Measurements from ENCODE around the gene DCLRE1B. TPM values are rescaled to one million over a fixed set of nuclear protein-coding genes. Genes with fewer than 3 reads are reported as not detected.

DCLRE1B gene
- total and polyA plus RNA-seq, 2 donors (not counting 1 experiment from before 2014, with no cell fraction given) = 1.0 to 4.8 TPM

- peaks cover 34 to 38% of the 10 kb centered on the region in 2 donors for H3K4me1 ChIP-seq (ENCODE audit: control insufficient read depth in 2 of 2, insufficient read depth in 2 of 2, low read length in 2 of 2)
- no peak for ATAC-seq (ENCODE audit: low read depth)
- TF ChIP-seq, protein P1, sequence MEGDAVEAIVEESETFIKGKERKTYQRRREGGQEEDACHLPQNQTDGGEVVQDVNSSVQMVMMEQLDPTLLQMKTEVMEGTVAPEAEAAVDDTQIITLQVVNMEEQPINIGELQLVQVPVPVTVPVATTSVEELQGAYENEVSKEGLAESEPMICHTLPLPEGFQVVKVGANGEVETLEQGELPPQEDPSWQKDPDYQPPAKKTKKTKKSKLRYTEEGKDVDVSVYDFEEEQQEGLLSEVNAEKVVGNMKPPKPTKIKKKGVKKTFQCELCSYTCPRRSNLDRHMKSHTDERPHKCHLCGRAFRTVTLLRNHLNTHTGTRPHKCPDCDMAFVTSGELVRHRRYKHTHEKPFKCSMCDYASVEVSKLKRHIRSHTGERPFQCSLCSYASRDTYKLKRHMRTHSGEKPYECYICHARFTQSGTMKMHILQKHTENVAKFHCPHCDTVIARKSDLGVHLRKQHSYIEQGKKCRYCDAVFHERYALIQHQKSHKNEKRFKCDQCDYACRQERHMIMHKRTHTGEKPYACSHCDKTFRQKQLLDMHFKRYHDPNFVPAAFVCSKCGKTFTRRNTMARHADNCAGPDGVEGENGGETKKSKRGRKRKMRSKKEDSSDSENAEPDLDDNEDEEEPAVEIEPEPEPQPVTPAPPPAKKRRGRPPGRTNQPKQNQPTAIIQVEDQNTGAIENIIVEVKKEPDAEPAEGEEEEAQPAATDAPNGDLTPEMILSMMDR (IDR thresholded peaks at IDR 0.05) = no peak
- TF ChIP-seq EZH2 (IDR thresholded peaks at IDR 0.05; ENCODE audit: borderline replicate concordance, insufficient read depth, low read depth, low read length, poor library complexity, severe bottlenecking) = no peak
- peaks cover 21% of the 10 kb centered on the region for H3K79me2 ChIP-seq (ENCODE audit: control insufficient read depth, insufficient read depth, low read length)
- no peak overlapping the region for H3K4me3 Mint-ChIP-seq
- H4K20me1 ChIP-seq (ENCODE audit: control insufficient read depth, insufficient read depth, low read length, poor library complexity, severe bottlenecking) = no peaks in the 10 kb centered on the region
- no CpG with 5 or more reads among the region's 1 CpG for WGBS (ENCODE audit: insufficient coverage)
- no peak overlapping the region for H3K9ac ChIP-seq (ENCODE audit: low read length)
- no peaks in the 10 kb centered on the region for H3K9me3 Mint-ChIP-seq (ENCODE audit: insufficient read depth)
- H3K4me2 ChIP-seq (replicated peaks; ENCODE audit: low read depth, low read length, poor library complexity, severe bottlenecking) = no peak overlapping the region
- no peaks in the 10 kb centered on the region for H3K27me3 ChIP-seq (replicated peaks in 1 of 4; ENCODE audit: control extremely low read depth in 1 of 4, control insufficient read depth in 3 of 4, insufficient read depth in 4 of 4, low read length in 3 of 4)
- no peak overlapping the region for H3K4me3 ChIP-seq (ENCODE audit: control extremely low read depth in 1 of 5, extremely low read depth in 1 of 5, insufficient read depth in 1 of 5, low read depth in 2 of 5, low read length in 4 of 5)
- peaks cover 45% of the 10 kb centered on the region for H3K4me1 Mint-ChIP-seq
- peak overlapping the region in 1 of 2 donors; percentile 20 for H3K27ac ChIP-seq (ENCODE audit: low read length in 2 of 2)
- no peaks in the 10 kb centered on the region for H3K36me3 ChIP-seq (replicated peaks in 1 of 2; ENCODE audit: control extremely low read depth in 1 of 2, control insufficient read depth in 1 of 2, extremely low read depth in 1 of 2, insufficient read depth in 2 of 2, low read length in 1 of 2)
- no peaks in the 10 kb centered on the region for H3K27me3 Mint-ChIP-seq
- POLR2A ChIA-PET = no interaction called here
- no peaks in the 10 kb centered on the region for H3K9me3 ChIP-seq (ENCODE audit: control extremely low read depth in 1 of 3, control insufficient read depth in 2 of 3, insufficient read depth in 1 of 3, low read length in 2 of 3)
- peak; percentile 23 for DNase-seq
- no peak overlapping the region for H2AFZ ChIP-seq (ENCODE audit: insufficient read depth, low read depth, low read length, poor library complexity, severe bottlenecking)
- H3K27ac Mint-ChIP-seq = peak overlapping the region; percentile 28
- intact Hi-C loops (cut with micrococcal nuclease) = no loop called here
- CTCF ChIA-PET = interaction anchor here (1.1 to 2.8 kb wide), 3 partner anchors 16 to 39 kb away, joined by 4 to 16 read pairs (median 15); partner anchors contain the start of genes AP4B1 and DCLRE1B
These were observed 30.9 kb upstream of the DCLRE1B start for GRCh38 chr1:113874012-113874879.

- Histone ChIP-seq H3K4me2 (replicated peaks; ENCODE audit: low read depth, low read length, poor library complexity, severe bottlenecking) (no peak overlapping the region), H3K9me3 (ENCODE audit: control extremely low read depth in 1 of 3, control insufficient read depth in 2 of 3, insufficient read depth in 1 of 3, low read length in 2 of 3) (no peaks in the 10 kb centered on the region), H3K79me2 (ENCODE audit: control insufficient read depth, insufficient read depth, low read length) (peaks cover 6% of the 10 kb centered on the region), H3K27ac (ENCODE audit: low read length in 2 of 2) (no peak overlapping the region), H4K20me1 (ENCODE audit: control insufficient read depth, insufficient read depth, low read length, poor library complexity, severe bottlenecking) (no peaks in the 10 kb centered on the region), H2AFZ (ENCODE audit: insufficient read depth, low read depth, low read length, poor library complexity, severe bottlenecking) (no peak overlapping the region), H3K36me3 (replicated peaks in 1 of 2; ENCODE audit: control extremely low read depth in 1 of 2, control insufficient read depth in 1 of 2, extremely low read depth in 1 of 2, insufficient read depth in 2 of 2, low read length in 1 of 2) (no peaks in the 10 kb centered on the region), H3K4me3 (ENCODE audit: control extremely low read depth in 1 of 5, extremely low read depth in 1 of 5, insufficient read depth in 1 of 5, low read depth in 2 of 5, low read length in 4 of 5) (no peak overlapping the region), H3K9ac (ENCODE audit: low read length) (no peak overlapping the region), H3K4me1 (ENCODE audit: control insufficient read depth in 2 of 2, insufficient read depth in 2 of 2, low read length in 2 of 2) (peaks cover 21 to 23% of the 10 kb centered on the region in 2 donors), H3K27me3 (replicated peaks in 1 of 4; ENCODE audit: control extremely low read depth in 1 of 4, control insufficient read depth in 3 of 4, insufficient read depth in 4 of 4, low read length in 3 of 4) (no peaks in the 10 kb centered on the region)
- H3K9me3 Mint-ChIP-seq (ENCODE audit: insufficient read depth) = no peaks in the 10 kb centered on the region
- WGBS (ENCODE audit: insufficient coverage) = no CpG with 5 or more reads among the region's 2 CpGs
- peaks cover 33% of the 10 kb centered on the region for H3K4me1 Mint-ChIP-seq
- no peaks in the 10 kb centered on the region for H3K27me3 Mint-ChIP-seq
- ChIA-PET CTCF (interaction anchor here (0.8 to 2.8 kb wide), 7 partner anchors 8 to 40 kb away, joined by 3 to 16 read pairs (median 5); partner anchors contain the start of genes AP4B1 and DCLRE1B), POLR2A (interaction anchor here (0.6 kb wide), 1 partner anchor 15 kb away, joined by 8 read pairs; no protein-coding TSS in a partner anchor)
- no peak overlapping the region for H3K27ac Mint-ChIP-seq
- intact Hi-C loops (cut with micrococcal nuclease) = no loop called here
- H3K4me3 Mint-ChIP-seq = no peak overlapping the region
- TF ChIP-seq EZH2 (IDR thresholded peaks at IDR 0.05; ENCODE audit: borderline replicate concordance, insufficient read depth, low read depth, low read length, poor library complexity, severe bottlenecking) = no peak
- TF ChIP-seq, protein P1 (IDR thresholded peaks at IDR 0.05) = no peak
- ATAC-seq (ENCODE audit: low read depth) = no peak
- DNase-seq = no peak
These were observed 29.4 kb upstream of the DCLRE1B start for GRCh38 chr1:113875714-113876113.

Data from B cell (primary cell).